NB4 (cell line): ENCODE results near the gene ZNF791.

Source experiments
- CTCF ChIP-seq: IDR thresholded peaks from one replicate; pipeline ENCODE4 v1.5.1; 2012; ENCODE audit warnings: low read depth, low read length
- POLR2A ChIP-seq: IDR thresholded peaks from 2 replicates; pipeline ENCODE4 v1.6.1; 2011; ENCODE audit warnings: mild to moderate bottlenecking; ENCODE audit not compliant: insufficient read length; ENCODE audit errors: extremely low read depth

- TF ChIP-seq CTCF = no peak
- no peak for TF ChIP-seq POLR2A
Observed at GRCh38 chr19:12668932-12669269, 58.2 kb downstream of the ZNF791 start.
